K562 (cell line): ENCODE measurements around the gene CLSTN2. TPM values are rescaled to one million over a fixed set of nuclear protein-coding genes. Genes with fewer than 3 reads are reported as not detected.
A peak's percentile ranks its signal among the peaks of the same experiment; 100 is the strongest.

ENCODE experiments used
- ATAC-seq: fragments of 200-7000 bp; cut with Tn5 transposase; 3 replicates; pipeline ENCODE4 v1.9.1; 2020; ENCODE audit warnings: moderate library complexity
- BruUV-seq: library from RNA; stranded (reverse); fragments of 400-500 nt; replicated peaks from 2 replicates; lab custom pipeline; 2021; lab: Mats Ljungman, UMichigan
- CTCF ChIA-PET: fragments of 300-600 bp; formaldehyde crosslinking; extraction: SDS; loops from one replicate; lab custom pipeline; 2021; ENCODE audit warnings: low intra/inter-chr PET ratio; lab: Yijun Ruan, JAX
- POLR2A ChIA-PET: fragments of 300-600, 350-650 bp; sonication (Branson Sonifier 250); formaldehyde crosslinking; extraction: SDS; loops from one replicate; lab custom pipeline; 2021; ENCODE audit warnings: antibody characterized with exemption, inconsistent platforms; lab: Yijun Ruan, JAX
- DNase-seq, 4 experiments: peaks; one replicate each; pipeline versions ENCODE4 v3.0.0 to v3.0.0-alpha.2; 2011 to 2018; ENCODE audit warnings: low spot score in 3 of 4, mixed read lengths in 3 of 4; ENCODE audit errors: extremely low read depth in 1 of 4
- FAIRE-seq: peaks from 2 replicates; lab custom pipeline; 2011; peaks lifted over from hg19 to GRCh38; lab: Jason Lieb, UNC
- H2AFZ ChIP-seq: 2 replicates; pipeline ENCODE4 v1.6.0; 2011; ENCODE audit warnings: low read depth, low read length, control low read depth, inconsistent platforms
- H3K27ac ChIP-seq: fragments of 200-600 bp; 3 replicates; pipeline ENCODE4 v1.8.0; 2011; ENCODE audit warnings: low read depth, mild to moderate bottlenecking, control low read depth, inconsistent platforms, low read length, moderate library complexity, mixed read lengths; ENCODE audit errors: extremely low read depth
- H3K27me3 ChIP-seq, 2 experiments: fragments of 300-600 bp in 1 of 2; 2 replicates in 1 of 2; 3 replicates in 1 of 2; pipeline versions ENCODE4 v1.6.0 to v1.8.0; 2011; ENCODE audit warnings: inconsistent platforms in 2 of 2, low read length in 2 of 2, mild to moderate bottlenecking in 1 of 2, mixed read lengths in 1 of 2, moderate library complexity in 1 of 2; ENCODE audit not compliant: control insufficient read depth in 2 of 2, insufficient read depth in 2 of 2
- H3K36me3 ChIP-seq: fragments of 300-600 bp; 3 replicates; pipeline ENCODE4 v1.8.0; 2011; ENCODE audit warnings: mild to moderate bottlenecking, low read length, inconsistent platforms; ENCODE audit not compliant: control insufficient read depth, insufficient read depth
- H3K4me1 ChIP-seq, 2 experiments: fragments of 200-600 bp in 1 of 2; replicated peaks in 1 of 2; 2 replicates in 1 of 2; 3 replicates in 1 of 2; pipeline versions ENCODE4 v1.5.1 to v1.8.0; 2011; ENCODE audit warnings: inconsistent platforms in 2 of 2, low read length in 2 of 2, mild to moderate bottlenecking in 1 of 2, mixed read lengths in 1 of 2, moderate library complexity in 1 of 2; ENCODE audit not compliant: control insufficient read depth in 2 of 2, insufficient read depth in 2 of 2
- H3K4me2 ChIP-seq: 2 replicates; pipeline ENCODE4 v1.6.1; 2011; ENCODE audit warnings: low read length, control low read depth, inconsistent platforms, mixed read lengths; ENCODE audit not compliant: insufficient read depth
- H3K4me3 ChIP-seq: fragments of 200-600 bp; sonication (generic), shearing (Covaris generic); 2 replicates; pipeline ENCODE4 v1.5.1; 2016; ENCODE audit warnings: control low read depth, inconsistent platforms
- H3K79me2 ChIP-seq: fragments of 200-600 bp; 3 replicates; pipeline ENCODE4 v1.8.0; 2011; ENCODE audit warnings: low read length, inconsistent platforms; ENCODE audit not compliant: control insufficient read depth, insufficient read depth
- H3K9ac ChIP-seq, 2 experiments: 2 replicates each; pipeline versions ENCODE4 v1.6.0 to v1.6.1; 2011; ENCODE audit warnings: low read depth in 2 of 2, low read length in 2 of 2, control low read depth in 1 of 2, inconsistent platforms in 1 of 2, mild to moderate bottlenecking in 1 of 2, mixed read lengths in 1 of 2; ENCODE audit not compliant: insufficient read depth in 1 of 2
- H3K9me1 ChIP-seq: one replicate; pipeline ENCODE4 v1.6.0; 2011; ENCODE audit warnings: inconsistent platforms, mild to moderate bottlenecking, low read length, moderate library complexity; ENCODE audit not compliant: control insufficient read depth, insufficient read depth
- H3K9me3 ChIP-seq: replicated peaks from 2 replicates; pipeline ENCODE4 v1.5.1; 2011; ENCODE audit warnings: low read depth, low read length, inconsistent platforms; ENCODE audit not compliant: control insufficient read depth, insufficient read depth
- H4K20me1 ChIP-seq: replicated peaks from 2 replicates; pipeline ENCODE4 v1.6.1; 2011; ENCODE audit warnings: low read length, inconsistent platforms, mixed read lengths; ENCODE audit not compliant: control insufficient read depth, insufficient read depth
- EHMT2 ChIP-seq: fragments of 450-650 bp; IDR thresholded peaks from 2 replicates; pipeline ENCODE4 v1.6.1; 2018; ENCODE audit warnings: antibody characterized with exemption
- GATAD2B ChIP-seq: fragments of 450-650 bp; IDR thresholded peaks from 2 replicates; pipeline ENCODE4 v1.6.1; 2017; ENCODE audit warnings: mild to moderate bottlenecking, borderline replicate concordance
- NR1H2 ChIP-seq: sonication (generic); formaldehyde crosslinking; IDR thresholded peaks from 2 replicates; pipeline ENCODE4 v1.4.0; 2020; ENCODE audit warnings: mild to moderate bottlenecking, missing genetic modification reagents
- SP1 ChIP-seq: sonication (generic); formaldehyde crosslinking; IDR thresholded peaks from 2 replicates; pipeline ENCODE4 v1.8.1; 2022; ENCODE audit warnings: mild to moderate bottlenecking, missing genetic modification reagents
- ZC3H11A ChIP-seq: IDR thresholded peaks from 2 replicates; pipeline ENCODE4 v1.6.1; 2012; ENCODE audit warnings: low read depth, low read length, improper control_type of control experiment
- ZNF384 ChIP-seq: IDR thresholded peaks from 2 replicates; pipeline ENCODE4 v1.6.1; 2012; ENCODE audit warnings: low read depth, low read length, improper control_type of control experiment
- ZNF586 ChIP-seq: fragments of 450-650 bp; formaldehyde crosslinking; conservative IDR thresholded peaks from 2 replicates; pipeline ENCODE4 v1.4.0; 2020; ENCODE audit warnings: mild to moderate bottlenecking, moderate library complexity
- WGBS: fragments of 100-300 bp; shearing (Covaris generic); methylation state at CpG from one replicate; pipeline ENCODE4 v1.1.6; 2016; ENCODE audit warnings: low coverage, mixed read lengths; ENCODE audit not compliant: insufficient coverage; ENCODE audit errors: missing lambda C conversion rate; 5-methylcytosine and 5-hydroxymethylcytosine counted together
- in situ Hi-C: fragments of 300-500 bp; cut with MboI; formaldehyde crosslinking; loops from 4 replicates; pipeline ENCODE4 v1.15.0; 2018; ENCODE audit warnings: inconsistent platforms, mixed read lengths
- intact Hi-C: fragments of 100-400 bp; cut with micrococcal nuclease; formaldehyde crosslinking; loops from 2 replicates; pipeline ENCODE4 v1.14.2; 2022
- polyA plus RNA-seq, 8 experiments: library from polyadenylated mRNA; depleted of rRNA in 4 of 8; stranded (reverse) in 5 of 8; unstranded in 3 of 8; fragments of >200 nt; fragmentation: Nextera tagmentation in 2 of 8; fragmentation: Illumina TruSeq in 1 of 8; extraction: Ambion mirVana in 2 of 8; extraction: Trizol in 1 of 8; gene quantifications; 2 replicates each; pipeline versions ENCODE4 v1.2.1 to v1.2.3, GENCODE V29; 2011 to 2014; ENCODE audit warnings: inconsistent platforms in 1 of 8, missing spikeins in 1 of 8
- total RNA-seq, 7 experiments: library from RNA; depleted of rRNA in 6 of 7; stranded (reverse); fragments of >200 nt in 6 of 7; fragmentation: Illumina TruSeq in 2 of 7; extraction: Trizol in 2 of 7; gene quantifications; 2 replicates each; pipeline versions ENCODE4 v1.2.1 to v1.2.3, GENCODE V29; 2011 to 2021; ENCODE audit warnings: low replicate concordance in 1 of 7
- TF ChIP-seq, protein P1 (sequence below): fragments of 450-650 bp; IDR thresholded peaks from 2 replicates; pipeline ENCODE4 v1.6.1; 2014; ENCODE audit warnings: low read depth, mild to moderate bottlenecking, moderate library complexity, borderline replicate concordance
- TF ChIP-seq, protein P2 (sequence below), 3 experiments: IDR thresholded peaks in 2 of 3; conservative IDR thresholded peaks in 1 of 3; 2 replicates each; pipeline ENCODE4 v1.5.1; 2011 to 2012; ENCODE audit warnings: low read length in 3 of 3, mild to moderate bottlenecking in 3 of 3, control low read depth in 2 of 3, improper control_type of control experiment in 1 of 3, inconsistent platforms in 1 of 3, low read depth in 1 of 3, mixed read lengths in 1 of 3, moderate library complexity in 1 of 3; ENCODE audit not compliant: insufficient read depth in 2 of 3
- TF ChIP-seq, protein P3 (sequence below): fragments of 450-650 bp; IDR thresholded peaks from one replicate; pipeline ENCODE4 v1.6.1; 2018; ENCODE audit warnings: mild to moderate bottlenecking, moderate library complexity; ENCODE audit not compliant: partially characterized antibody

Gene CLSTN2
- total and polyA plus RNA-seq, 9 of the 15 experiments (the other 6 are each of a cell fraction or from before 2014, with no cell fraction given), result 0.02 to 0.04 (median 0.04) TPM; not detected in 6

DNA sequence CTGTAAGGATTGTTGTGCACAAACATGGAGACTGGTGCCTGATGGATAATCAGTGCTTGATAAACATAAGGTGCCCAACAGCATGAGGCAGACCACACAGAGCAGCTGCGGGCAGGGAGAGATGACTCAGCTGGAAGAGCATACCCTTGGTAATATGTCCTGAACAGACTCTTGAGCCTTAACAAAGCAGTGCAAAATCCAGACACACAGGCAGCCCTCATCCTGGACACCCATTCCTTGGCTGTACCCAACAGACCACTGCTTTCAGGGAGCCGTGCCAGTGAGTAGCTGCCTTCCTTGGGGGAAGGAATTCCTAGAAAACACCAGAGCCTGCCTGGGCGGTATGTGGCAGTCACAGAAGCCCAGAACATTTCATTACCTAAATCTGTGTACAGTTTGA is 156.2 kb downstream of the CLSTN2 start (continued):
- TF ChIP-seq, protein P1, sequence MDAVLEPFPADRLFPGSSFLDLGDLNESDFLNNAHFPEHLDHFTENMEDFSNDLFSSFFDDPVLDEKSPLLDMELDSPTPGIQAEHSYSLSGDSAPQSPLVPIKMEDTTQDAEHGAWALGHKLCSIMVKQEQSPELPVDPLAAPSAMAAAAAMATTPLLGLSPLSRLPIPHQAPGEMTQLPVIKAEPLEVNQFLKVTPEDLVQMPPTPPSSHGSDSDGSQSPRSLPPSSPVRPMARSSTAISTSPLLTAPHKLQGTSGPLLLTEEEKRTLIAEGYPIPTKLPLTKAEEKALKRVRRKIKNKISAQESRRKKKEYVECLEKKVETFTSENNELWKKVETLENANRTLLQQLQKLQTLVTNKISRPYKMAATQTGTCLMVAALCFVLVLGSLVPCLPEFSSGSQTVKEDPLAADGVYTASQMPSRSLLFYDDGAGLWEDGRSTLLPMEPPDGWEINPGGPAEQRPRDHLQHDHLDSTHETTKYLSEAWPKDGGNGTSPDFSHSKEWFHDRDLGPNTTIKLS, result no peak
- no peak for TF ChIP-seq ZC3H11A
- TF ChIP-seq GATAD2B, result no peak

DNA sequence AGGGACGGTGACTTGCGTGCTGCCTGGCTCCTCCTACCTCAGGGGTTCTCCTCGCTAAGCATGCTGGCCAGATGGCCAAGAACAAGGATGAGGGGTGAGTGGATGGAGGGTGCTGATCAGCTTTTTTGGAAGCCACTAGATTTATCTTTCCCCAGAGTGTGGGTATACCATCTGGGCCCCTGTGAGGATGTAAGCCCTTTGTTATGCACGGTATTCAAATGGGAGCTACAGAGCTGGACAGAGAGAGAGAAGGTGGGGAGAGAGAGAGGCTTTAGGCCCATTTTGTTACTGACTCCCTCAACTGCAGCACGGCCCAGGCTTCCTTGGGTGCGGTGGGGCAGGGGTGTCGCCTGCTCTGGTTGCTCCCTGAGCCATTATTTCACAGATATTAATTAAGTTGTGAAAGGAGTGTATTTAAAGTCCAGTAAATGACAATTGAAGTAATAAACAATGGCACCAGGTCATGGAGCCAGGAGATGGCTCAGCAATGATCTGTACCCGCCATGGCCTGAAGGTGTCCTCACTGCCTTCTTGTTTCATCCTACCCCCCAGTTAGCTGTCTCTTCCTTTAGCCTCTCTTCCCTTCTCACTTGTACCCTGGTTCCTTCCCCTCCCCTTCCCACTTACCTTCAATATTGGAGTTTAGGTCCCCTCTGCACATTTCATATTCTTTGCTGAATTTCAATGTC is 158.0 kb downstream of the CLSTN2 start:
- DNase-seq (peak; percentile 1 to 13 (median 11)), ATAC-seq (peak; percentile 42; the same call in 1 of the 3 replicates), FAIRE-seq (no peak)
- ChIA-PET POLR2A (no interaction called here), CTCF (no interaction called here)
- Histone ChIP-seq H3K79me2 (no peaks in the 10 kb centered on the region), H3K4me1 (no peaks in the 10 kb centered on the region), H3K9ac (no peak overlapping the region), H3K9me3 (no peaks in the 10 kb centered on the region), H3K4me3 (no peak overlapping the region), H3K4me2 (no peak overlapping the region), H3K27ac (no peak overlapping the region), H2AFZ (no peak overlapping the region), H4K20me1 (no peaks in the 10 kb centered on the region), H3K9me1 (no peaks in the 10 kb centered on the region), H3K36me3 (no peaks in the 10 kb centered on the region), H3K27me3 (no peaks in the 10 kb centered on the region)
- intact Hi-C loops, result no loop called here
- 0% methylated on average over 8 of the region's 8 CpGs for WGBS
- BruUV-seq, result no TSS peak
- in situ Hi-C loops, result no loop called here
- TF ChIP-seq ZNF384, result no peak
- no peak for TF ChIP-seq NR1H2 (CRISPR knock-in tag)
- no peak for TF ChIP-seq ZNF586
- TF ChIP-seq, protein P2, sequence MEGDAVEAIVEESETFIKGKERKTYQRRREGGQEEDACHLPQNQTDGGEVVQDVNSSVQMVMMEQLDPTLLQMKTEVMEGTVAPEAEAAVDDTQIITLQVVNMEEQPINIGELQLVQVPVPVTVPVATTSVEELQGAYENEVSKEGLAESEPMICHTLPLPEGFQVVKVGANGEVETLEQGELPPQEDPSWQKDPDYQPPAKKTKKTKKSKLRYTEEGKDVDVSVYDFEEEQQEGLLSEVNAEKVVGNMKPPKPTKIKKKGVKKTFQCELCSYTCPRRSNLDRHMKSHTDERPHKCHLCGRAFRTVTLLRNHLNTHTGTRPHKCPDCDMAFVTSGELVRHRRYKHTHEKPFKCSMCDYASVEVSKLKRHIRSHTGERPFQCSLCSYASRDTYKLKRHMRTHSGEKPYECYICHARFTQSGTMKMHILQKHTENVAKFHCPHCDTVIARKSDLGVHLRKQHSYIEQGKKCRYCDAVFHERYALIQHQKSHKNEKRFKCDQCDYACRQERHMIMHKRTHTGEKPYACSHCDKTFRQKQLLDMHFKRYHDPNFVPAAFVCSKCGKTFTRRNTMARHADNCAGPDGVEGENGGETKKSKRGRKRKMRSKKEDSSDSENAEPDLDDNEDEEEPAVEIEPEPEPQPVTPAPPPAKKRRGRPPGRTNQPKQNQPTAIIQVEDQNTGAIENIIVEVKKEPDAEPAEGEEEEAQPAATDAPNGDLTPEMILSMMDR (IDR thresholded peaks at IDR 0.05 in 2 of 3, conservative IDR thresholded peaks at IDR 0.05 in 1 of 3; ENCODE audit: insufficient read depth in 2 of 3, low read depth in 1 of 3, low read length in 3 of 3), result peak in 1 of 3 experiments; percentile 21; a peak in 2 of 6 replicates
- TF ChIP-seq, protein P3, sequence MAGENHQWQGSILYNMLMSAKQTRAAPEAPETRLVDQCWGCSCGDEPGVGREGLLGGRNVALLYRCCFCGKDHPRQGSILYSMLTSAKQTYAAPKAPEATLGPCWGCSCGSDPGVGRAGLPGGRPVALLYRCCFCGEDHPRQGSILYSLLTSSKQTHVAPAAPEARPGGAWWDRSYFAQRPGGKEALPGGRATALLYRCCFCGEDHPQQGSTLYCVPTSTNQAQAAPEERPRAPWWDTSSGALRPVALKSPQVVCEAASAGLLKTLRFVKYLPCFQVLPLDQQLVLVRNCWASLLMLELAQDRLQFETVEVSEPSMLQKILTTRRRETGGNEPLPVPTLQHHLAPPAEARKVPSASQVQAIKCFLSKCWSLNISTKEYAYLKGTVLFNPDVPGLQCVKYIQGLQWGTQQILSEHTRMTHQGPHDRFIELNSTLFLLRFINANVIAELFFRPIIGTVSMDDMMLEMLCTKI, result no peak
- TF ChIP-seq SP1 (CRISPR knock-in tag), result no peak
- TF ChIP-seq EHMT2, result no peak
